AG09319 (cell line): ENCODE results near the gene UBE3A.

ENCODE experiments used
- DNase-seq: peaks from one replicate; pipeline ENCODE4 v3.0.0-alpha.2; 2010; ENCODE audit warnings: low read depth; ENCODE audit errors: extremely low read depth
- CTCF ChIP-seq: IDR thresholded peaks from 2 replicates; pipeline ENCODE4 v1.5.1; 2011; ENCODE audit warnings: low read depth, mild to moderate bottlenecking, inconsistent platforms, low read length, moderate library complexity

Gene UBE3A

GRCh38 chr15:25470230-25470629 lies 31.4 kb upstream of the UBE3A start:
- no peak for TF ChIP-seq CTCF

GRCh38 chr15:25469377-25469776 lies 30.6 kb upstream of the UBE3A start:
- TF ChIP-seq CTCF = no peak
- DNase-seq = no peak

More at GRCh38 chr15:25470230-25470629, 31.4 kb upstream of the UBE3A start:
- DNase-seq = no peak

GRCh38 chr15:25468611-25469010 lies 29.8 kb upstream of the UBE3A start:
- no peak for TF ChIP-seq CTCF
- DNase-seq = no peak

- no peak for DNase-seq
- TF ChIP-seq CTCF = no peak
Measured at GRCh38 chr15:25465835-25466234, 27.0 kb upstream of the UBE3A start.

GRCh38 chr15:25464784-25465183 lies 26.0 kb upstream of the UBE3A start:
- no peak for DNase-seq
- TF ChIP-seq CTCF = no peak

GRCh38 chr15:25464383-25464782 lies 25.6 kb upstream of the UBE3A start:
- TF ChIP-seq CTCF = no peak
- DNase-seq = no peak

- no peak for TF ChIP-seq CTCF
- DNase-seq = no peak
Measured at GRCh38 chr15:25456196-25456595, 17.4 kb upstream of the UBE3A start.
